Measurements from ENCODE around the gene SLC23A1.

DNA sequence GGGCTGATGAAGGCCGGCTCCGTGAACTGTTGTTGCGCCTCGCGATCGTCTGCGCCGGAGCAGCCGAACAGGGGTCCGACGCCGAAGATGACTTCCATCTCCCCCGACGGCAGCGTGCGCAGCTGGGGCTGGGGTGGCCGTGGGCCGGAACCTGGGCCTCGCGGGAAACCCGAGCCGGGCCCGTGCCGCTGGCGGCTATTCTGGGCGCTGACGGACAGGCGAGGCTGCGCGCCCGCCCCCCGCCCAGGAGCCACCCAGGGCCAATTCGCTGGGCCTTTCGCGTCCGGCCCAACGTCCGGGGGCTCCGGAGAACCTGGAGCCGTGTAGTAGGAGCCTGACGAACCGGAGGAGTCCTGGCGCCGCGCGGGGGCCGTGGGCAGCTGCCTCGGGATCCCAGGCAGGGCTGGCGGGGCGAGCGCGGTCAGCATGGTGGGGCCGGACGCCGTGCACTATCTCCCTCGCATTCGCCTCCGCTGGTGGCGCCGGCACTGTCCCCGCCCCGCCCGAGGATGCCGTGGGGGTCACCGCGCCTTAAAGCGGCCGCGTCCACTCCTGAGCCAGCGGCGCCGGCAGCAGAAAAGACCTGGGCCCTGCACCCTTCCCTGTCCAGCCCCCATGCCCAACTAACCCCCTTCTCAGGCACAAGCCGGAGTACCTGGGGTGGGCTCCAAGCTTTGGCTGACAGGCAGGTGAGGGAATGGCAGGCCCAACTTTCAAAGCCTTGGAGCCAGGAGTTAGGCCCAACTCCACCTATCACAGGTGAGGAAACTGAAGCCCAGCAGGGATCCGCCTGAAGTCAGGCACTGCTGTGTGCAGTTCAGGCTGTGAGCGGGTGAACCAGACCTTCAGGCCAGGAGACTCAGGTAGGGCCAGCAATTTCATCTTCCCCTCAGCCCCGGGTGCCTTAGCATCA lies 11.8 kb upstream of the SLC23A1 start, which contains the start of gene PROB1:
- TF ChIP-seq, protein P1, sequence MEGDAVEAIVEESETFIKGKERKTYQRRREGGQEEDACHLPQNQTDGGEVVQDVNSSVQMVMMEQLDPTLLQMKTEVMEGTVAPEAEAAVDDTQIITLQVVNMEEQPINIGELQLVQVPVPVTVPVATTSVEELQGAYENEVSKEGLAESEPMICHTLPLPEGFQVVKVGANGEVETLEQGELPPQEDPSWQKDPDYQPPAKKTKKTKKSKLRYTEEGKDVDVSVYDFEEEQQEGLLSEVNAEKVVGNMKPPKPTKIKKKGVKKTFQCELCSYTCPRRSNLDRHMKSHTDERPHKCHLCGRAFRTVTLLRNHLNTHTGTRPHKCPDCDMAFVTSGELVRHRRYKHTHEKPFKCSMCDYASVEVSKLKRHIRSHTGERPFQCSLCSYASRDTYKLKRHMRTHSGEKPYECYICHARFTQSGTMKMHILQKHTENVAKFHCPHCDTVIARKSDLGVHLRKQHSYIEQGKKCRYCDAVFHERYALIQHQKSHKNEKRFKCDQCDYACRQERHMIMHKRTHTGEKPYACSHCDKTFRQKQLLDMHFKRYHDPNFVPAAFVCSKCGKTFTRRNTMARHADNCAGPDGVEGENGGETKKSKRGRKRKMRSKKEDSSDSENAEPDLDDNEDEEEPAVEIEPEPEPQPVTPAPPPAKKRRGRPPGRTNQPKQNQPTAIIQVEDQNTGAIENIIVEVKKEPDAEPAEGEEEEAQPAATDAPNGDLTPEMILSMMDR (IDR thresholded peaks at IDR 0.05): no peak
- no peak for TF ChIP-seq CEBPB (IDR thresholded peaks at IDR 0.05)
- TF ChIP-seq POLR2A (IDR thresholded peaks at IDR 0.05; ENCODE audit: low read length): no peak
- no peak for TF ChIP-seq ZC3H11A (IDR thresholded peaks at IDR 0.05)
- no peak for TF ChIP-seq BHLHE40 (IDR thresholded peaks at IDR 0.05; ENCODE audit: low read depth, low read length)
- TF ChIP-seq EP300 (IDR thresholded peaks at IDR 0.05): no peak
- TF ChIP-seq, protein P2, sequence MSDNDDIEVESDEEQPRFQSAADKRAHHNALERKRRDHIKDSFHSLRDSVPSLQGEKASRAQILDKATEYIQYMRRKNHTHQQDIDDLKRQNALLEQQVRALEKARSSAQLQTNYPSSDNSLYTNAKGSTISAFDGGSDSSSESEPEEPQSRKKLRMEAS (IDR thresholded peaks at IDR 0.05): no peak
- TF ChIP-seq, protein P3, sequence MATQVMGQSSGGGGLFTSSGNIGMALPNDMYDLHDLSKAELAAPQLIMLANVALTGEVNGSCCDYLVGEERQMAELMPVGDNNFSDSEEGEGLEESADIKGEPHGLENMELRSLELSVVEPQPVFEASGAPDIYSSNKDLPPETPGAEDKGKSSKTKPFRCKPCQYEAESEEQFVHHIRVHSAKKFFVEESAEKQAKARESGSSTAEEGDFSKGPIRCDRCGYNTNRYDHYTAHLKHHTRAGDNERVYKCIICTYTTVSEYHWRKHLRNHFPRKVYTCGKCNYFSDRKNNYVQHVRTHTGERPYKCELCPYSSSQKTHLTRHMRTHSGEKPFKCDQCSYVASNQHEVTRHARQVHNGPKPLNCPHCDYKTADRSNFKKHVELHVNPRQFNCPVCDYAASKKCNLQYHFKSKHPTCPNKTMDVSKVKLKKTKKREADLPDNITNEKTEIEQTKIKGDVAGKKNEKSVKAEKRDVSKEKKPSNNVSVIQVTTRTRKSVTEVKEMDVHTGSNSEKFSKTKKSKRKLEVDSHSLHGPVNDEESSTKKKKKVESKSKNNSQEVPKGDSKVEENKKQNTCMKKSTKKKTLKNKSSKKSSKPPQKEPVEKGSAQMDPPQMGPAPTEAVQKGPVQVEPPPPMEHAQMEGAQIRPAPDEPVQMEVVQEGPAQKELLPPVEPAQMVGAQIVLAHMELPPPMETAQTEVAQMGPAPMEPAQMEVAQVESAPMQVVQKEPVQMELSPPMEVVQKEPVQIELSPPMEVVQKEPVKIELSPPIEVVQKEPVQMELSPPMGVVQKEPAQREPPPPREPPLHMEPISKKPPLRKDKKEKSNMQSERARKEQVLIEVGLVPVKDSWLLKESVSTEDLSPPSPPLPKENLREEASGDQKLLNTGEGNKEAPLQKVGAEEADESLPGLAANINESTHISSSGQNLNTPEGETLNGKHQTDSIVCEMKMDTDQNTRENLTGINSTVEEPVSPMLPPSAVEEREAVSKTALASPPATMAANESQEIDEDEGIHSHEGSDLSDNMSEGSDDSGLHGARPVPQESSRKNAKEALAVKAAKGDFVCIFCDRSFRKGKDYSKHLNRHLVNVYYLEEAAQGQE (IDR thresholded peaks at IDR 0.05): no peak
- TF ChIP-seq MYC (IDR thresholded peaks at IDR 0.05; ENCODE audit: borderline replicate concordance, low read length): no peak
- TF ChIP-seq MAFK (IDR thresholded peaks at IDR 0.05; ENCODE audit: partially characterized antibody): no peak
- TF ChIP-seq, protein P4, sequence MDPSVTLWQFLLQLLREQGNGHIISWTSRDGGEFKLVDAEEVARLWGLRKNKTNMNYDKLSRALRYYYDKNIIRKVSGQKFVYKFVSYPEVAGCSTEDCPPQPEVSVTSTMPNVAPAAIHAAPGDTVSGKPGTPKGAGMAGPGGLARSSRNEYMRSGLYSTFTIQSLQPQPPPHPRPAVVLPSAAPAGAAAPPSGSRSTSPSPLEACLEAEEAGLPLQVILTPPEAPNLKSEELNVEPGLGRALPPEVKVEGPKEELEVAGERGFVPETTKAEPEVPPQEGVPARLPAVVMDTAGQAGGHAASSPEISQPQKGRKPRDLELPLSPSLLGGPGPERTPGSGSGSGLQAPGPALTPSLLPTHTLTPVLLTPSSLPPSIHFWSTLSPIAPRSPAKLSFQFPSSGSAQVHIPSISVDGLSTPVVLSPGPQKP (IDR thresholded peaks at IDR 0.05; ENCODE audit: low read depth, low read length): no peak
- TF ChIP-seq, protein P5, sequence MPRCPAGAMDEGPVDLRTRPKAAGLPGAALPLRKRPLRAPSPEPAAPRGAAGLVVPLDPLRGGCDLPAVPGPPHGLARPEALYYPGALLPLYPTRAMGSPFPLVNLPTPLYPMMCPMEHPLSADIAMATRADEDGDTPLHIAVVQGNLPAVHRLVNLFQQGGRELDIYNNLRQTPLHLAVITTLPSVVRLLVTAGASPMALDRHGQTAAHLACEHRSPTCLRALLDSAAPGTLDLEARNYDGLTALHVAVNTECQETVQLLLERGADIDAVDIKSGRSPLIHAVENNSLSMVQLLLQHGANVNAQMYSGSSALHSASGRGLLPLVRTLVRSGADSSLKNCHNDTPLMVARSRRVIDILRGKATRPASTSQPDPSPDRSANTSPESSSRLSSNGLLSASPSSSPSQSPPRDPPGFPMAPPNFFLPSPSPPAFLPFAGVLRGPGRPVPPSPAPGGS (IDR thresholded peaks at IDR 0.05): no peak

Data from A549 (cell line).